B cell (primary cell): ENCODE measurements around the gene PLA2G4F. TPM values are rescaled to one million over a fixed set of nuclear protein-coding genes. Genes with fewer than 3 reads are reported as not detected.

Experiments used
- ATAC-seq: fragments of 200-7000 bp; cut with Tn5 transposase; one replicate; pipeline ENCODE4 v1.10.0; 2021; ENCODE audit warnings: low read depth, mild to moderate bottlenecking, moderate number of reproducible peaks, moderate library complexity
- CTCF ChIA-PET: fragments of 350-600 bp; sonication (Branson Sonifier 250); formaldehyde crosslinking; loops from one replicate; lab custom pipeline; 2021; ENCODE audit warnings: antibody characterized with exemption, inconsistent platforms; lab: Charles Lee
- POLR2A ChIA-PET: fragments of 350-600 bp; sonication (Branson Sonifier 250); formaldehyde crosslinking; loops from one replicate; lab custom pipeline; 2021; ENCODE audit warnings: antibody characterized with exemption; lab: Charles Lee
- DNase-seq: peaks from one replicate; pipeline ENCODE4 v3.0.0; 2013
- H2AFZ ChIP-seq: 2 replicates; pipeline ENCODE4 v1.6.1; 2012; ENCODE audit warnings: mild to moderate bottlenecking, low read depth, low read length; ENCODE audit not compliant: insufficient read depth, poor library complexity, severe bottlenecking
- H3K27ac ChIP-seq, 2 donors: 1 replicate in 1 of 2; 2 replicates in 1 of 2; pipeline ENCODE4 v1.5.1; 2012 to 2013; ENCODE audit warnings: low read length in 2 of 2, mild to moderate bottlenecking in 2 of 2, moderate library complexity in 1 of 2
- H3K27me3 ChIP-seq, 4 experiments: fragments of 200-600 bp in 1 of 4; sonication (generic) in 1 of 4; replicated peaks in 1 of 4; 1 replicate in 2 of 4; 2 replicates in 2 of 4; pipeline versions ENCODE4 v1.6.1 to v1.7.0; 2013 to 2016; ENCODE audit warnings: low read length in 3 of 4, mild to moderate bottlenecking in 2 of 4, mixed read lengths in 1 of 4, moderate library complexity in 1 of 4; ENCODE audit not compliant: insufficient read depth in 4 of 4, control insufficient read depth in 3 of 4; ENCODE audit errors: control extremely low read depth in 1 of 4
- H3K36me3 ChIP-seq, 2 experiments: replicated peaks in 1 of 2; 1 replicate in 1 of 2; 2 replicates in 1 of 2; pipeline versions ENCODE4 v1.6.1 to v1.7.1; 2013; ENCODE audit warnings: low read length in 1 of 2; ENCODE audit not compliant: insufficient read depth in 2 of 2, control insufficient read depth in 1 of 2; ENCODE audit errors: control extremely low read depth in 1 of 2, extremely low read depth in 1 of 2
- H3K4me1 ChIP-seq, 2 donors: fragments of 200-600 bp in 1 of 2; sonication (generic) in 1 of 2; 1 replicate in 1 of 2; 2 replicates in 1 of 2; pipeline versions ENCODE4 v1.5.1 to v1.6.1; 2013 to 2017; ENCODE audit warnings: low read length in 2 of 2; ENCODE audit not compliant: control insufficient read depth in 2 of 2, insufficient read depth in 2 of 2
- H3K4me2 ChIP-seq: replicated peaks from 2 replicates; pipeline ENCODE3; 2012; ENCODE audit warnings: mild to moderate bottlenecking, low read depth, low read length; ENCODE audit not compliant: poor library complexity, severe bottlenecking
- H3K4me3 ChIP-seq, 5 experiments: fragments of 200-600 bp in 1 of 5; sonication (generic) in 1 of 5; 1 replicate in 3 of 5; 2 replicates in 2 of 5; pipeline versions ENCODE4 v1.5.1 to v1.7.0; 2011 to 2016; ENCODE audit warnings: low read length in 4 of 5, mild to moderate bottlenecking in 4 of 5, low read depth in 2 of 5, control low read depth in 1 of 5, moderate library complexity in 1 of 5; ENCODE audit not compliant: insufficient read depth in 1 of 5; ENCODE audit errors: control extremely low read depth in 1 of 5, extremely low read depth in 1 of 5
- H3K79me2 ChIP-seq: fragments of 200-600 bp; sonication (generic); one replicate; pipeline ENCODE4 v1.6.0; 2016; ENCODE audit warnings: low read length; ENCODE audit not compliant: control insufficient read depth, insufficient read depth
- H3K9ac ChIP-seq: fragments of 200-600 bp; sonication (generic); 2 replicates; pipeline ENCODE4 v1.6.1; 2017; ENCODE audit warnings: mild to moderate bottlenecking, low read length, moderate library complexity
- H3K9me3 ChIP-seq, 3 donors: one replicate each; pipeline versions ENCODE4 v1.6.1 to v1.7.1; 2013; ENCODE audit warnings: low read length in 2 of 3; ENCODE audit not compliant: control insufficient read depth in 2 of 3, insufficient read depth in 1 of 3; ENCODE audit errors: control extremely low read depth in 1 of 3
- H4K20me1 ChIP-seq: 2 replicates; pipeline ENCODE4 v1.6.0; 2012; ENCODE audit warnings: mild to moderate bottlenecking, low read length; ENCODE audit not compliant: insufficient read depth, control insufficient read depth, poor library complexity, severe bottlenecking
- H3K27ac Mint-ChIP-seq: one replicate; pipeline ENCODE4 v1.8.0; 2021; ENCODE audit warnings: mixed read lengths
- H3K27me3 Mint-ChIP-seq: one replicate; pipeline ENCODE4 v1.8.0; 2021; ENCODE audit warnings: mixed read lengths
- H3K4me1 Mint-ChIP-seq: one replicate; pipeline ENCODE4 v1.8.0; 2021; ENCODE audit warnings: mixed read lengths
- H3K4me3 Mint-ChIP-seq: one replicate; pipeline ENCODE4 v1.8.0; 2021; ENCODE audit warnings: mixed read lengths
- H3K9me3 Mint-ChIP-seq: one replicate; pipeline ENCODE4 v1.8.0; 2022; ENCODE audit warnings: mixed read lengths; ENCODE audit not compliant: insufficient read depth
- CTCF ChIP-seq: fragments of 200-600 bp; IDR thresholded peaks from one replicate; pipeline ENCODE4 v1.8.0; 2022; ENCODE audit warnings: antibody characterized with exemption, mild to moderate bottlenecking
- EZH2 ChIP-seq: IDR thresholded peaks from 2 replicates; pipeline ENCODE4 v1.6.1; 2012; ENCODE audit warnings: borderline replicate concordance, low read depth, mild to moderate bottlenecking, moderate library complexity, low read length; ENCODE audit not compliant: insufficient read depth, poor library complexity, severe bottlenecking
- WGBS: methylation state at CpG from one replicate; pipeline ENCODE4 v1.1.5; 2013; ENCODE audit warnings: missing lambda C conversion rate; ENCODE audit not compliant: insufficient coverage; 5-methylcytosine and 5-hydroxymethylcytosine counted together
- intact Hi-C: fragments of 100-400 bp; cut with micrococcal nuclease; formaldehyde crosslinking; loops from one replicate; pipeline ENCODE4 v1.10.0; 2022
- polyA plus RNA-seq: library from polyadenylated mRNA; depleted of rRNA; stranded (reverse); fragments of >200 nt; gene quantifications from 2 replicates; pipeline ENCODE4 v1.2.3, GENCODE V29; 2012
- total RNA-seq, 2 donors: library from RNA; stranded (reverse); fragments of 120-200 nt in 1 of 2; gene quantifications; 1 replicate in 1 of 2; 2 replicates in 1 of 2; pipeline versions ENCODE4 v1.2.3 to v1.2.4, GENCODE V29; 2013 to 2022

The PLA2G4F gene
- total and polyA plus RNA-seq, 2 donors (not counting 1 experiment from before 2014, with no cell fraction given), result not detected

DNA sequence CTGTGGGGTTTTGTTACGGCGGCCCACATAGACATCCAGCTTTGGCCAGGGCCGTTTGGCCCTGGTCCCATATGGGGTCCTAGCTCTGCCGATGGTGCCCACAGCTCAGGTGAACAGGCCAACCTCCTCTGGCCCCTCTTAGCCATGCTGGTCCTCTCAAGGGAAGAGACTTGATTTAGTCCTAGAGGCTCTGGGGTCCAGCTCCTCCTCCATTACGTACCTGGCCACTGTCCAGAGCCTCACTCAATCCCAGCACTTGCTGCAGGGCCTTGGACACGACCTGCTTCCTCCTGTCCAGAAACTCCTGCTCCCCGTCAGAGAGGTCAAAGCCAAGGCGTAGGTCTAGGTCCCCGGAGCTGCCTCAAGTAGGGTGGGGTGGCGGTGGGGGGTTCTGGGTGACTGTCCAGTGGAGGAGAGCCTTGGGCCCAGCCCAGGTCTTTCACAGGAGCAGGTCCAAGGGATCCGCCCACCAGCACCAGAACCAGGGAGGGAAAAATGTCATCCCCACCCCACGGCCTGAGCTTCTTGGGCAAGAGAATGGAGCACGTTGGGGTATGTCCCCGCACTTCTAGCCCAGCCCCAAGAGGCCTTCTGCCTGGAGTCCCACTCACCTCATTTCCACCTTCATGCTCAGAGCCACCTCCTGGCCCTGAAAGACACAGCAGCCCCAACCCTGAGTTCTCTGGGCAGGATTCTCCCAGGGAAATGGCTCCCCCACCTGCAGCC lies 6.8 kb downstream of the PLA2G4F start:
- no peaks in the 10 kb centered on the region for H3K4me1 ChIP-seq
- intact Hi-C loops, result no loop called here
- H2AFZ ChIP-seq, result no peak overlapping the region
- H3K27me3 ChIP-seq, result peaks cover 0 to 4% (median 0%) of the 10 kb centered on the region in 4 experiments
- no peaks in the 10 kb centered on the region for H3K79me2 ChIP-seq
- no peak overlapping the region for H3K27ac ChIP-seq
- no peaks in the 10 kb centered on the region for H3K9me3 ChIP-seq
- TF ChIP-seq EZH2, result no peak
- TF ChIP-seq CTCF, result no peak
- H3K4me1 Mint-ChIP-seq, result no peaks in the 10 kb centered on the region
- no peak for ATAC-seq
- H3K4me3 Mint-ChIP-seq, result no peak overlapping the region
- no peaks in the 10 kb centered on the region for H4K20me1 ChIP-seq
- no peak overlapping the region for H3K9ac ChIP-seq
- POLR2A ChIA-PET, result interaction anchor here (0.6 kb wide), 1 partner anchor 1387 kb away, joined by 12 read pairs; no protein-coding TSS in a partner anchor
- H3K4me2 ChIP-seq, result no peak overlapping the region
- CTCF ChIA-PET, result no interaction called here
- no peak overlapping the region for H3K4me3 ChIP-seq
- H3K9me3 Mint-ChIP-seq, result no peaks in the 10 kb centered on the region
- DNase-seq, result no peak
- H3K27ac Mint-ChIP-seq, result no peak overlapping the region
- peaks cover 4% of the 10 kb centered on the region for H3K27me3 Mint-ChIP-seq
- no peaks in the 10 kb centered on the region for H3K36me3 ChIP-seq
- WGBS, result 86% methylated on average over 10 of the region's 14 CpGs

GRCh38 chr15:42148808-42149492 lies 7.5 kb downstream of the PLA2G4F start:
- Histone ChIP-seq H2AFZ (no peak overlapping the region), H3K4me1 (no peaks in the 10 kb centered on the region), H3K4me2 (no peak overlapping the region), H3K27ac (no peak overlapping the region), H4K20me1 (no peaks in the 10 kb centered on the region), H3K27me3 (peaks cover 0 to 6% (median 0%) of the 10 kb centered on the region in 4 experiments), H3K9ac (no peak overlapping the region), H3K9me3 (no peaks in the 10 kb centered on the region), H3K79me2 (no peaks in the 10 kb centered on the region), H3K36me3 (no peaks in the 10 kb centered on the region), H3K4me3 (no peak overlapping the region)
- Mint-ChIP-seq H3K27ac (no peak overlapping the region), H3K27me3 (peaks cover 4% of the 10 kb centered on the region), H3K4me3 (no peak overlapping the region), H3K4me1 (no peaks in the 10 kb centered on the region), H3K9me3 (no peaks in the 10 kb centered on the region)
- 95% methylated on average over 11 of the region's 12 CpGs for WGBS
- DNase-seq (no peak), ATAC-seq (no peak)
- TF ChIP-seq EZH2 (no peak), CTCF (no peak)
- ChIA-PET CTCF (interaction anchor here (1.3 kb wide), 1 partner anchor 13 kb away, joined by 4 read pairs; no protein-coding TSS in a partner anchor), POLR2A (no interaction called here)
- intact Hi-C loops, result no loop called here
